Activated naive CD4-positive, alpha-beta T cell treated with anti-CD3 and anti-CD28 coated beads for 36 hours (primary cell): ENCODE measurements around the gene SPDYE5. TPM values are rescaled to one million over a fixed set of nuclear protein-coding genes. Genes with fewer than 3 reads are reported as not detected.

ENCODE experiments used
- total RNA-seq, 2 experiments: library from RNA; stranded (reverse); gene quantifications; one replicate each; pipeline ENCODE4 v1.2.3, GENCODE V29; 2021

Gene SPDYE5
- total RNA-seq, 2 experiments from 2014 or later, result not detected

Other genes with a start within 250 kb of the SPDYE5 start
- 1 to 10 TPM; 2.6 to 3.0 TPM for gene TRIM73, start 96.7 kb upstream of the SPDYE5 start, total RNA-seq
- 10 to 100 TPM; 43.9 to 44.1 TPM for gene POM121C, start 6.0 kb upstream of the SPDYE5 start, total RNA-seq
- gene HIP1, start 246.6 kb downstream of the SPDYE5 start, total RNA-seq, result 1 to 10 TPM; 2.1 to 2.3 TPM